GM23338 (cell line): Measurements from ENCODE around the gene NDUFS2. TPM values are rescaled to one million over a fixed set of nuclear protein-coding genes. Genes with fewer than 3 reads are reported as not detected.
A peak's percentile ranks its signal among the peaks of the same experiment; 100 is the strongest.

Experiments
- ATAC-seq: fragments of 200-7000 bp; cut with Tn5 transposase; 3 replicates; pipeline ENCODE4 v1.9.1; 2020
- DNase-seq: peaks from one replicate; pipeline ENCODE4 v3.0.0-alpha.2; 2015; ENCODE audit warnings: low spot score
- H2AFZ ChIP-seq: fragments of 200-600 bp; sonication (generic); 2 replicates; pipeline ENCODE4 v1.8.0; 2016; ENCODE audit warnings: antibody characterized with exemption, mild to moderate bottlenecking, moderate library complexity
- H3F3A ChIP-seq: fragments of 200-600 bp; sonication (generic); replicated peaks from 2 replicates; pipeline ENCODE4 v1.8.0; 2017; ENCODE audit warnings: antibody characterized with exemption, mixed run types, low read depth
- H3K27ac ChIP-seq: fragments of 200-600 bp; sonication (generic); 2 replicates; pipeline ENCODE4 v1.6.1; 2016; ENCODE audit warnings: low read depth
- H3K27me3 ChIP-seq: fragments of 200-600 bp; sonication (generic); 2 replicates; pipeline ENCODE4 v1.8.0; 2016; ENCODE audit warnings: mild to moderate bottlenecking, mixed run types, moderate library complexity; ENCODE audit not compliant: insufficient read depth
- H3K36me3 ChIP-seq: fragments of 200-600 bp; sonication (generic); 2 replicates; pipeline ENCODE4 v1.8.0; 2016; ENCODE audit warnings: mild to moderate bottlenecking; ENCODE audit not compliant: insufficient read depth
- H3K4me1 ChIP-seq: fragments of 200-600 bp; sonication (generic); 2 replicates; pipeline ENCODE4 v1.8.0; 2016; ENCODE audit warnings: mild to moderate bottlenecking, moderate library complexity; ENCODE audit not compliant: insufficient read depth
- H3K4me2 ChIP-seq: fragments of 200-600 bp; sonication (generic); 2 replicates; pipeline ENCODE4 v1.7.1; 2017; ENCODE audit warnings: mixed run types
- H3K4me3 ChIP-seq: fragments of 200-600 bp; sonication (generic); 2 replicates; pipeline ENCODE4 v1.6.1; 2016; ENCODE audit warnings: mixed run types
- H3K79me2 ChIP-seq: fragments of 200-600 bp; sonication (generic); replicated peaks from 2 replicates; pipeline ENCODE4 v1.8.0; 2017; ENCODE audit warnings: mild to moderate bottlenecking; ENCODE audit not compliant: insufficient read depth
- H3K9me2 ChIP-seq: fragments of 200-600 bp; sonication (generic); 2 replicates; pipeline ENCODE4 v1.8.0; 2017; ENCODE audit not compliant: insufficient read depth
- H4K20me1 ChIP-seq: fragments of 200-600 bp; sonication (generic); replicated peaks from 2 replicates; pipeline ENCODE4 v1.8.0; 2017; ENCODE audit warnings: mild to moderate bottlenecking; ENCODE audit not compliant: insufficient read depth
- H3K27ac Mint-ChIP-seq: 2 replicates; pipeline ENCODE4 v1.8.0; 2020; ENCODE audit warnings: inconsistent platforms, mild to moderate bottlenecking, moderate library complexity, mixed read lengths
- H3K27me3 Mint-ChIP-seq: 3 replicates; pipeline ENCODE4 v1.8.0; 2022; ENCODE audit warnings: low read depth, mild to moderate bottlenecking, moderate library complexity, mixed read lengths, inconsistent platforms; ENCODE audit not compliant: insufficient read depth, poor library complexity
- H3K36me3 Mint-ChIP-seq: 3 replicates; pipeline ENCODE4 v1.8.0; 2021; ENCODE audit warnings: low read depth, mild to moderate bottlenecking, inconsistent platforms, moderate library complexity, mixed read lengths
- H3K4me1 Mint-ChIP-seq: 3 replicates; pipeline ENCODE4 v1.8.0; 2020; ENCODE audit warnings: mild to moderate bottlenecking, inconsistent platforms, mixed read lengths
- H3K4me3 Mint-ChIP-seq: 3 replicates; pipeline ENCODE4 v1.8.0; 2021; ENCODE audit warnings: moderate library complexity, mild to moderate bottlenecking, inconsistent platforms, mixed read lengths
- H3K9me3 Mint-ChIP-seq: 3 replicates; pipeline ENCODE4 v1.8.0; 2020; ENCODE audit warnings: moderate library complexity, mild to moderate bottlenecking, inconsistent platforms, mixed read lengths
- CREB1 ChIP-seq: fragments of 250-450 bp; sonication (Bioruptor Pico); IDR thresholded peaks from 2 replicates; pipeline ENCODE4 v1.5.0; 2020; ENCODE audit warnings: low read depth, mild to moderate bottlenecking, moderate library complexity
- CTCF ChIP-seq, 2 experiments: fragments of 200-600 bp in 1 of 2; sonication (generic) in 1 of 2; conservative IDR thresholded peaks; 2 replicates each; pipeline versions ENCODE4 v1.5.1 to v1.6.1; 2016 to 2017; ENCODE audit warnings: antibody characterized with exemption in 2 of 2, low read depth in 2 of 2, mild to moderate bottlenecking in 2 of 2, moderate library complexity in 1 of 2
- ETS1 ChIP-seq: IDR thresholded peaks from 2 replicates; pipeline ENCODE4 v1.6.1; 2016; ENCODE audit warnings: antibody characterized with exemption
- EZH2 ChIP-seq: fragments of 200-600 bp; sonication (generic); IDR thresholded peaks from one replicate; pipeline ENCODE4 v1.8.0; 2017; ENCODE audit warnings: antibody characterized with exemption, mild to moderate bottlenecking, low read depth; ENCODE audit not compliant: unreplicated experiment
- EZH2phosphoT487 ChIP-seq: fragments of 200-600 bp; sonication (generic); IDR thresholded peaks from one replicate; pipeline ENCODE4 v1.8.1; 2018; ENCODE audit warnings: antibody characterized with exemption; ENCODE audit not compliant: unreplicated experiment
- JUNB ChIP-seq: IDR thresholded peaks from one replicate; pipeline ENCODE4 v1.6.1; 2016; ENCODE audit warnings: antibody characterized with exemption; ENCODE audit not compliant: unreplicated experiment
- NANOG ChIP-seq: IDR thresholded peaks from 2 replicates; pipeline ENCODE4 v1.6.1; 2016; ENCODE audit warnings: antibody characterized with exemption, borderline replicate concordance
- POLR2AphosphoS5 ChIP-seq: IDR thresholded peaks from 2 replicates; pipeline ENCODE4 v1.6.1; 2016; ENCODE audit warnings: antibody characterized with exemption, low read depth
- REST ChIP-seq: IDR thresholded peaks from one replicate; pipeline ENCODE4 v1.6.1; 2018; ENCODE audit warnings: antibody characterized with exemption; ENCODE audit not compliant: unreplicated experiment
- STAT1 ChIP-seq: IDR thresholded peaks from one replicate; pipeline ENCODE4 v1.6.1; 2016; ENCODE audit warnings: antibody characterized with exemption; ENCODE audit not compliant: unreplicated experiment
- ZNF114 ChIP-seq: fragments of 250-450 bp; sonication (Bioruptor Pico); IDR thresholded peaks from 2 replicates; pipeline ENCODE4 v1.5.0; 2020; ENCODE audit warnings: mild to moderate bottlenecking, moderate library complexity
- ZNF462 ChIP-seq: fragments of 250-450 bp; sonication (Bioruptor Pico); IDR thresholded peaks from 2 replicates; pipeline ENCODE4 v1.5.0; 2020; ENCODE audit warnings: mild to moderate bottlenecking, moderate library complexity
- polyA plus RNA-seq: library from polyadenylated mRNA; unstranded; fragments of >200 nt; fragmentation: Nextera tagmentation; extraction: Ambion mirVana; gene quantifications from 2 replicates; pipeline ENCODE4 v1.2.1, GENCODE V29; 2016
- total RNA-seq: library from RNA; depleted of rRNA; stranded (reverse); fragments of >200 nt; shearing (Covaris generic); gene quantifications from 2 replicates; pipeline ENCODE4 v1.2.3, GENCODE V29; 2014

NDUFS2 gene
- total and polyA plus RNA-seq, 2 experiments from 2014 or later: 56.7 to 131 TPM

- no peak overlapping the region for H2AFZ ChIP-seq
- H3K4me1 ChIP-seq: peaks cover 9% of the 10 kb centered on the region; the same call in 1 of the 2 replicates
- Mint-ChIP-seq H3K27me3 (peaks cover 25% of the 10 kb centered on the region), H3K27ac (no peak overlapping the region), H3K4me1 (peaks cover 19% of the 10 kb centered on the region), H3K9me3 (no peaks in the 10 kb centered on the region), H3K4me3 (peak overlapping the region; percentile 84), H3K36me3 (peaks cover 29% of the 10 kb centered on the region)
- H3F3A ChIP-seq: peaks cover 25% of the 10 kb centered on the region
- no peaks in the 10 kb centered on the region; the same call in none of the 2 replicates for H3K36me3 ChIP-seq
- H3K9me2 ChIP-seq: no peaks in the 10 kb centered on the region
- peak; percentile 9 for DNase-seq
- peak overlapping the region; percentile 21 for H3K27ac ChIP-seq
- H3K4me2 ChIP-seq: peak overlapping the region; percentile 89
- H3K79me2 ChIP-seq: peaks cover 3% of the 10 kb centered on the region; the same call in 1 of the 2 replicates
- no peaks in the 10 kb centered on the region for H4K20me1 ChIP-seq
- peak overlapping the region; percentile 80 for H3K4me3 ChIP-seq
- ATAC-seq: no peak
- no peak for TF ChIP-seq STAT1
- TF ChIP-seq CTCF (conservative IDR thresholded peaks at IDR 0.05; ENCODE audit: low read depth in 2 of 2): no peak
- no peak for TF ChIP-seq EZH2
- no peak for TF ChIP-seq REST
- no peak for TF ChIP-seq ZNF462 (CRISPR knock-in tag)
- TF ChIP-seq NANOG: no peak
- no peak for TF ChIP-seq JUNB
- TF ChIP-seq EZH2phosphoT487: no peak
- no peak for TF ChIP-seq CREB1 (CRISPR knock-in tag)
- no peak for TF ChIP-seq POLR2AphosphoS5
- no peak for TF ChIP-seq ZNF114 (CRISPR knock-in tag)
- TF ChIP-seq ETS1: no peak
- H3K27me3 ChIP-seq: no peaks in the 10 kb centered on the region
Observed at GRCh38 chr1:161164901-161165610, 37.1 kb upstream of the NDUFS2 start.
